H1 (cell line): ENCODE results near the gene SMARCB1. TPM values are rescaled to one million over a fixed set of nuclear protein-coding genes. Genes with fewer than 3 reads are reported as not detected.

Experiments
- CBX5 ChIP-seq: fragments of 300-800, 300-1000 bp; sonication (generic); IDR thresholded peaks from 2 replicates; pipeline ENCODE4 v1.7.1; 2016; ENCODE audit warnings: antibody characterized with exemption, low read length, low read depth
- CREB1 ChIP-seq: IDR thresholded peaks from 2 replicates; pipeline ENCODE4 v1.6.1; 2012; ENCODE audit warnings: inconsistent platforms
- NANOG ChIP-seq: IDR thresholded peaks from 2 replicates; pipeline ENCODE4 v1.6.1; 2011; ENCODE audit warnings: low read length, low read depth, mild to moderate bottlenecking, inconsistent platforms; ENCODE audit not compliant: insufficient read depth, poor library complexity, severe bottlenecking
- SIN3A ChIP-seq, 2 experiments: IDR thresholded peaks in 1 of 2; conservative IDR thresholded peaks in 1 of 2; 2 replicates each; pipeline ENCODE4 v1.6.1; 2011 to 2012; ENCODE audit warnings: low read length in 2 of 2, improper control_type of control experiment in 1 of 2, low read depth in 1 of 2, mild to moderate bottlenecking in 1 of 2
- TCF12 ChIP-seq: IDR thresholded peaks from 2 replicates; pipeline ENCODE4 v1.6.1; 2011; ENCODE audit warnings: low read depth, mild to moderate bottlenecking, low read length
- polyA plus RNA-seq, 7 experiments: library from polyadenylated mRNA; depleted of rRNA in 3 of 7; stranded (reverse) in 5 of 7; unstranded in 2 of 7; fragments of >200 nt in 5 of 7; fragments of 200-250 nt in 2 of 7; gene quantifications; 1 replicate in 5 of 7; 2 replicates in 1 of 7; 4 replicates in 1 of 7; pipeline versions ENCODE4 v1.2.1 to v1.2.3, GENCODE V29; 2011 to 2013; ENCODE audit warnings: missing spikeins in 2 of 7, mixed read lengths in 2 of 7
- total RNA-seq: library from RNA; stranded (reverse); fragmentation: NEBNext Ultra II Directional; extraction: Animal tissue kit (Norgen Biotek cat#: 25700); gene quantifications from 2 replicates; pipeline ENCODE4 v1.2.1, GENCODE V29; 2021
- TF ChIP-seq, protein P1 (sequence below): IDR thresholded peaks from 2 replicates; pipeline ENCODE4 v1.6.1; 2011; ENCODE audit warnings: low read length, improper control_type of control experiment
- TF ChIP-seq, protein P2 (sequence below): IDR thresholded peaks from 2 replicates; pipeline ENCODE4 v1.6.1; 2012; ENCODE audit warnings: inconsistent platforms

SMARCB1 gene
- total and polyA plus RNA-seq, 2 of the 8 experiments (the other 6 are each of a cell fraction or from before 2014, with no cell fraction given): 116 to 145 TPM

DNA sequence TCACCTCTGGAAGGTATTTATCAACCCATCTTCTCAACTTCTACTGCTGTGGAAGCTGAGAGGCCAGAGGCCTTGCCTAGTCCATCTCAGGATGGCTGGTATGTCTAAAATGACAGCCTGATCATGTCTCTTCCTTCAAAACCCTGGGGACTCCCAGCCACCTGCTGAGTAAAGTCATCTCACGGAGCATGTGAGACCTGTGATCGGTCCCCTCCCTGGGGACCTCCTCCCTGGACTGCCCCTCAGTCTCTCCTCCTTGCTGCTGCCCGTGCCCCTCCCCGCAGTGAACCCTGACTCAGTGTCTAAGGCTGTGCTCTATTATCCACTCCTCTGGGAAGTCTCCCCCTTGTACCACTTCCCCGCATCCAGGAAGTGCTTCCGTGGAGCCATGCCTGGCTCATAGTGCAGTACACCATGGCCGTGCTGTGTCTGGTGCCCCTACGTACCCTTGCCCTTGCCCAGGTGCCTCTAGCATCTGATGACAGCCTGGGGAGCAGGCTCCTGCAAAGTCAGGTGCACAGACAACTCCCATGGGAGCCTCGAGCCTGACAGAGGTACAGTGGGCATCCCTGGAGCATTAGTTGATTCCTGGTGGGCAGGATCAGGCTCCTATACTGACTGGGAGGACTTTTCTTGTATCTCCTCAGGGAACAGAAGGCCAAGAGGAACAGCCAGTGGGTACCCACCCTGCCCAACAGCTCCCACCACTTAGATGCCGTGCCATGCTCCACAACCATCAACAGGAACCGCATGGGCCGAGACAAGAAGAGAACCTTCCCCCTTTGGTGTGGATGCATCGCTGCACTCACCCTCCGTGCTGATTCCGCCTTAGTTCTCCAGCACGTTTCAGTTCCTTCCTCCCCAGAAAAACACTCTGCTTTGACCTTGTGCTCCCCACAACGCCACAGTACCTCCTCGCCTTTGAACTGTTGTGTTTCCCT lies 13.8 kb downstream of the SMARCB1 start (continued):
- TF ChIP-seq NANOG (no peak), TCF12 (no peak), CREB1 (no peak), CBX5 (no peak), SIN3A (conservative IDR thresholded peaks at IDR 0.05 in 1 of 2, IDR thresholded peaks at IDR 0.05 in 1 of 2; ENCODE audit: low read depth in 1 of 2, low read length in 2 of 2) (no peak)
- TF ChIP-seq, protein P1, sequence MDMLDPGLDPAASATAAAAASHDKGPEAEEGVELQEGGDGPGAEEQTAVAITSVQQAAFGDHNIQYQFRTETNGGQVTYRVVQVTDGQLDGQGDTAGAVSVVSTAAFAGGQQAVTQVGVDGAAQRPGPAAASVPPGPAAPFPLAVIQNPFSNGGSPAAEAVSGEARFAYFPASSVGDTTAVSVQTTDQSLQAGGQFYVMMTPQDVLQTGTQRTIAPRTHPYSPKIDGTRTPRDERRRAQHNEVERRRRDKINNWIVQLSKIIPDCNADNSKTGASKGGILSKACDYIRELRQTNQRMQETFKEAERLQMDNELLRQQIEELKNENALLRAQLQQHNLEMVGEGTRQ: no peak
- TF ChIP-seq, protein P2, sequence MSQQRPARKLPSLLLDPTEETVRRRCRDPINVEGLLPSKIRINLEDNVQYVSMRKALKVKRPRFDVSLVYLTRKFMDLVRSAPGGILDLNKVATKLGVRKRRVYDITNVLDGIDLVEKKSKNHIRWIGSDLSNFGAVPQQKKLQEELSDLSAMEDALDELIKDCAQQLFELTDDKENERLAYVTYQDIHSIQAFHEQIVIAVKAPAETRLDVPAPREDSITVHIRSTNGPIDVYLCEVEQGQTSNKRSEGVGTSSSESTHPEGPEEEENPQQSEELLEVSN: no peak
